Skeletal muscle satellite cell (primary cell): ENCODE measurements around the gene CDKN1B.
"Not testable (repeated sequence)": the region's sequence is repeated elsewhere in the genome, so short reads cannot be mapped to it uniquely, and the experiment has no call there.

Source experiments
- H3K27me3 ChIP-seq: 2 replicates; pipeline ENCODE4 v1.7.0; 2013; ENCODE audit warnings: low read length; ENCODE audit not compliant: control insufficient read depth, insufficient read depth
- H3K36me3 ChIP-seq: 2 replicates; pipeline ENCODE4 v1.7.0; 2013; ENCODE audit warnings: mild to moderate bottlenecking, control low read depth, low read length; ENCODE audit not compliant: insufficient read depth
- H3K4me1 ChIP-seq: 2 replicates; pipeline ENCODE4 v1.7.0; 2013; ENCODE audit warnings: low read length; ENCODE audit not compliant: control insufficient read depth, insufficient read depth
- H3K4me2 ChIP-seq: 2 replicates; pipeline ENCODE4 v1.7.0; 2013; ENCODE audit warnings: mild to moderate bottlenecking, low read length
- H3K4me3 ChIP-seq: 2 replicates; pipeline ENCODE4 v1.7.0; 2013; ENCODE audit warnings: low read length
- H3K9ac ChIP-seq: 2 replicates; pipeline ENCODE4 v1.7.0; 2013; ENCODE audit warnings: mild to moderate bottlenecking, low read depth, low read length, moderate library complexity
- H3K9me3 ChIP-seq: replicated peaks from 2 replicates; pipeline ENCODE4 v1.7.0; 2013; ENCODE audit warnings: mild to moderate bottlenecking, control low read depth, low read length

Gene CDKN1B

GRCh38 chr12:12725956-12726554, 8.9 kb downstream of the CDKN1B start:
- Histone ChIP-seq H3K4me3 (peak overlapping the region; percentile 90), H3K9me3 (no peaks in the 10 kb centered on the region), H3K27me3 (no peaks in the 10 kb centered on the region), H3K4me1 (peaks cover 28% of the 10 kb centered on the region), H3K9ac (peak overlapping the region; percentile 98), H3K4me2 (peak overlapping the region; percentile 95), H3K36me3 (peaks cover 6% of the 10 kb centered on the region)

DNA sequence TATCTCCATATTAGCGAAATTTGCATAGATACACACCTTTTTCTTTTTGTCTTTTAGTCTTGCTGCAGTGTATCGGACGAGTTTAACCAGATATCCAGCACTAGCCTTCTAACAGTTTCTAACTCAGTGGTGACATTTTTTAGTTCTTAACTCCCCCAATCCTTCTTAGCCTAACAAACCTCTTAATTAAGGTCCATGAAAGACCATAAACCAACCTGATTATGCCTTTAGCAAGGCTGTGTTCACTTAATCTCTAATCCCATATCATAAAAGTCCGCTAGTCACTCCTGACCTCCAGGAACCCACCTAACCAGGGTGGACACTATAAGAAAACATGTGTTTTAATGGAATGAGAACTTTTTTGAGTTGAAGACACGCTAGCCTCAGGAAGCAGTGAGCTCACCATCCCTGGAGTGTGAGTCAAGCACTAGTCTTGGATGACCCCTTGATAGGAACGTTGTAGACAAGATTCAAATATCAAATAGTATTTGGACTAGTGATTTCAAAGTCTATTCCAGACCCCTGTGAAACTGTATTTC, 9.5 kb downstream of the CDKN1B start:
- H3K27me3 ChIP-seq = no peaks in the 10 kb centered on the region
- H3K4me3 ChIP-seq = peak overlapping the region; percentile 90
- peak overlapping the region; percentile 95 for H3K4me2 ChIP-seq
- H3K36me3 ChIP-seq = peaks cover under 1% of the 10 kb centered on the region
- H3K9me3 ChIP-seq = no peaks in the 10 kb centered on the region
- peak overlapping the region; percentile 98 for H3K9ac ChIP-seq
- H3K4me1 ChIP-seq = peaks cover 23% of the 10 kb centered on the region

- no peak overlapping the region for H3K4me3 ChIP-seq
- H3K27me3 ChIP-seq = no peaks in the 10 kb centered on the region
- no peak overlapping the region for H3K4me2 ChIP-seq
- H3K9me3 ChIP-seq = no peaks in the 10 kb centered on the region
- no peaks in the 10 kb centered on the region for H3K36me3 ChIP-seq
- H3K4me1 ChIP-seq = peaks cover 17% of the 10 kb centered on the region
- no peak overlapping the region for H3K9ac ChIP-seq
These were observed 14.0 kb downstream of the CDKN1B start for GRCh38 chr12:12731178-12731577.

GRCh38 chr12:12731785-12732184, 14.6 kb downstream of the CDKN1B start:
- Histone ChIP-seq H3K4me1 (peaks cover 19% of the 10 kb centered on the region), H3K4me2 (no peak overlapping the region), H3K4me3 (no peak overlapping the region), H3K27me3 (no peaks in the 10 kb centered on the region), H3K9me3 (no peaks in the 10 kb centered on the region), H3K9ac (no peak overlapping the region), H3K36me3 (no peaks in the 10 kb centered on the region)

- no peak overlapping the region for H3K9ac ChIP-seq
- no peaks in the 10 kb centered on the region for H3K36me3 ChIP-seq
- H3K4me3 ChIP-seq = no peak overlapping the region
- no peaks in the 10 kb centered on the region for H3K9me3 ChIP-seq
- no peaks in the 10 kb centered on the region for H3K27me3 ChIP-seq
- no peak overlapping the region for H3K4me2 ChIP-seq
- H3K4me1 ChIP-seq = peaks cover 22% of the 10 kb centered on the region
These were observed 15.9 kb downstream of the CDKN1B start for GRCh38 chr12:12733118-12733517.

DNA sequence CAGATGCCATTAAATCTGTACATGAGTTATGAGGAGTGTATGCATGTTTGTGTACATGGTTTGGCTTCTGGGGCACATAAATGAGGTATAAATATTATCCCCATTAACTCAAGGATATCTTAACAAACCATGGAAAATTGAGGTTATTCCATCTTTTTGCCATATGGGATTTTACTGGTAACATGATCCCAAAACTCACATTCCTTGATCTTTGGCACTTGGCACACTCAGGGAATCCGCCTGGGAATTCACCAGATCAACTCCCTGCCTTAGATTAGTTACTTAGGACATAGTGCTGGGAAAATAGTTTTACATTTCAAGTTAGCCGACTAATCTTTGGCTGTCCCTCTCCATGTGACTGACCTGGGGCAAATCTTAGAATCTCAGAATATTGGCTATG, 16.9 kb downstream of the CDKN1B start:
- Histone ChIP-seq H3K4me3 (no peak overlapping the region), H3K9me3 (no peaks in the 10 kb centered on the region), H3K4me1 (peaks cover 22% of the 10 kb centered on the region), H3K9ac (no peak overlapping the region), H3K4me2 (no peak overlapping the region), H3K36me3 (no peaks in the 10 kb centered on the region), H3K27me3 (no peaks in the 10 kb centered on the region)

GRCh38 chr12:12734561-12735071, 17.4 kb downstream of the CDKN1B start:
- Histone ChIP-seq H3K36me3 (no peaks in the 10 kb centered on the region), H3K9ac (no peak overlapping the region), H3K4me2 (no peak overlapping the region), H3K9me3 (no peaks in the 10 kb centered on the region), H3K27me3 (no peaks in the 10 kb centered on the region), H3K4me3 (no peak overlapping the region), H3K4me1 (peaks cover 22% of the 10 kb centered on the region)

DNA sequence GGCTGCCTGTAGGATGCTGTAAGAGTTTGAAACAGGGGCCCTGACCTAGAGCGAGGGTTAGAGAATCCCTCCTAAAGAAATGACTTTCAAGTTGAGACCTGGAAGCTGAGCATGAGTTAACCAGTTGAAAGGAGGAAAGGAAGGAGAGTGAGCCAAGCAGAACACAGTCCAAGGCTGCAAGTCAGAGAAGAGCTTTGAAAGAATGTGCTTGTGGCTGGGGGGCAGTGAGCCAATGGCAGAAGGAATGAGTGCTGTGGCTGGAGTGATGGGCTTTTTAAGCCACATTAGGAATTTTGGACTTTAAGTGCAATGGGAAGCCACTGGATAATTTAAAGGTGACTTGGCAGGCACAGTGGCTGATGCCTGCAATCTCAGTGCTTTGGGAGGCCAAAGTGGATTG, 18.1 kb downstream of the CDKN1B start:
- Histone ChIP-seq H3K36me3 (no peaks in the 10 kb centered on the region), H3K9me3 (no peaks in the 10 kb centered on the region), H3K4me2 (no peak overlapping the region), H3K9ac (no peak overlapping the region), H3K4me3 (no peak overlapping the region), H3K27me3 (no peaks in the 10 kb centered on the region), H3K4me1 (peaks cover 22% of the 10 kb centered on the region)

DNA sequence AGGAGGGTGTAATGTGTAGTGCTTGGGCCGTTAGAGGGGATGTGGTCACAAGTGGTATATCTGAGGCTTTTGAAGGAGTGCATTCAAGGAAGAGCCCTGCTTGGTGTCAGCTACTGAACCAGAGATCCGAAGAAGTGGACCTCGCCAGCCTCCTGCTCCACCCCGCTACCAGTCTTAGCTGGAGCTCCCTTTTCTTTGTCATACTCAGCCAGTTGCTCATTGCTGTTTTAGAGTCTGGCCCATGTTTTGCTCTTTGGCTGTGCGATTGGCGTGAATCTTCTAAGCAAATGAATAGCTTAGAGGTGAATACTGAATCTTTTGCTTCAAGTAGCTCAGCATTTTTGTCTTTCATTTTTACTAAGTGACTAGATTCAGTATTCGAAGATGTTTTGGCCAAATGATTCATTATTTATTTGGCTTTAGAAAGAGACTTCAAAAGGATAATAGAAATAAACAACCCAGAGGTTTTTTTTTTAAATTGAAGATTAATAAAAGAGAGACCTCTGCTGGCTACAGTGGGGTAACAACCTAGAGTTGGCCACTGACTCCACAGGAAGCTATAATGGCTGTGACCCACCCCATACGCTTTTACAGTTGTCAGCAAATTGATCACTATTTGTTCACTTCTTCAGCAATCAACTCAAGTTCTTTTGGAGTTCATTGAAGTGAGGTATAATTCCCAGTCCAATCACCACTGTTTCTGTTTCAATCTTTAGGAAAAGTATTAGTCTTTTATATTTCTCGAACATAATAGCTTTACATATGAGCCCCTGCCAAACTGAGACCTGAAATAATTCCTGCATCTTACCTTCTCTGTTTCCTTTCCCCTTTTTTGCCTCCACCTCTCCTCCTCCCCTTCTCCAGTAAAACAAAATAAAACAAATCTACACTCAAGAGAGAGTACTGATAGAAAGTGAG, 19.9 kb downstream of the CDKN1B start:
- peak overlapping the region; percentile 72 for H3K9ac ChIP-seq
- peak overlapping the region; percentile 32 for H3K4me3 ChIP-seq
- no peaks in the 10 kb centered on the region for H3K36me3 ChIP-seq
- H3K27me3 ChIP-seq = no peaks in the 10 kb centered on the region
- H3K9me3 ChIP-seq = no peaks in the 10 kb centered on the region
- peaks cover 22% of the 10 kb centered on the region for H3K4me1 ChIP-seq
- H3K4me2 ChIP-seq = peak overlapping the region; percentile 83

GRCh38 chr12:12738152-12738551, 21.0 kb downstream of the CDKN1B start:
- not testable (repeated sequence) for H3K9ac ChIP-seq, H3K27me3 ChIP-seq, H3K4me3 ChIP-seq, H3K4me2 ChIP-seq, H3K36me3 ChIP-seq, H3K9me3 ChIP-seq
- peaks cover 22% of the 10 kb centered on the region for H3K4me1 ChIP-seq

GRCh38 chr12:12741660-12742059, 24.5 kb downstream of the CDKN1B start:
- H3K4me2 ChIP-seq = peak overlapping the region; percentile 49
- peaks cover 11% of the 10 kb centered on the region for H3K4me1 ChIP-seq
- peak overlapping the region; percentile 9 for H3K4me3 ChIP-seq
- H3K27me3 ChIP-seq = no peaks in the 10 kb centered on the region
- H3K9me3 ChIP-seq = no peaks in the 10 kb centered on the region
- H3K36me3 ChIP-seq = no peaks in the 10 kb centered on the region
- peak overlapping the region; percentile 37 for H3K9ac ChIP-seq
